Hepatic stellate cell (primary cell): ENCODE measurements around the gene STARD3.

Source experiments
- DNase-seq: peaks from one replicate; pipeline ENCODE4 v3.0.0; 2011; ENCODE audit warnings: low spot score

The STARD3 gene

GRCh38 chr17:39660397-39661385 lies 23.7 kb downstream of the STARD3 start:
- no peak for DNase-seq

DNA sequence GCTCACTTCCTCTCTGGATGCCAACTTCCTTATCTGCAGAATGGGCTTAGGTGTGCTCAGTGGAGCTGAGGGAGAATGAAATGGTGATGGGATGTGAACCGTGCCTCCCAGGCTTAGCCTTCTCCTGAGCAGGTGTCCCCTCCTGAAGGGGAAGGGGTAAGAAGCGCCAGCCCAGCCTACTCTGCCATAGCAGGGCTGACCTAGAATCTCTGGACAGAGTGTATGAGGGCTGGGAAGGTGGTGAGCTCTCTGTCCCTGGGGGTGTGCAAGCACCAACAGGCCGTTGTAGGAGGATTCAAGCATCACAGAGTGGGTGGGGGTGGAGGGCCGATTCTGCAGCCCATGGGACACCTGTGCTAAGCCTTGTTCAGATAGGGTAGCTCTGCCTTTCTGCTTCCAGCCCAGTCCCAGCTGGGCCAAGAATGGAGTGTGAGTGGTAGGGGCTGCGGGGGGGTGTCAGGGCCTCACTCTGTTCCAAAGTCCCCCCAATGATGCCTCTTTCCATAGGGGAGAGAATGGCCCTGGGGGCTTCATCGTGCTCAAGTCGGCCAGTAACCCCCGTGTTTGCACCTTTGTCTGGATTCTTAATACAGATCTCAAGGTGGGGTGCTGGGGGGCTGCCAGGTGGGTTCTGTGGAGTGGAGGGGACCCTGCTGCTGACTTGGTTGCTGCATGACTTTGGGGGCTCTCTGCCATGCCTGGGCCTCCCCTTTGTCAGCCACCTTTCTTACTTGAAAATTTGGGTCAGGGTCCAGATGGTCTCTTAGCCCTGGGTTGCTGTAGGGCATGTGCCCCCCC lies 25.0 kb downstream of the STARD3 start:
- no peak for DNase-seq

- no peak for DNase-seq
Observed at GRCh38 chr17:39662551-39663339, 25.8 kb downstream of the STARD3 start.

DNA sequence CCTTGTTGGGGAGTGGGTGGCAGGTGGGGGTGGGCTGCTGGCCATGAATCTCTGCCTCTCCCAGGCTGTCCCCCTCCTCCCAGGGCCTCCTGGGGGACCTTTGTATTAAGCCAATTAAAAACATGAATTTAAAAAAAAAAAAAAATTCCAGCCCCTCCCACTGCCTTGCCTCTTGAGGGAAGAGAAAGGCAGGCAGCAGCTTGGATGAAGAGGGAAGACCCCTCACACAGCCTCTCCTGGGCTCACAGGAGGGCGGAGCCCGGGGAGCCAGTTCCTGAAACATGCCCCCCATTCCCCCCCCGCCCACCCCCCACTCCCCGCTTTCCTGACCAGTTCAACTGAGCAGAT lies 26.4 kb downstream of the STARD3 start:
- DNase-seq, result no peak

DNA sequence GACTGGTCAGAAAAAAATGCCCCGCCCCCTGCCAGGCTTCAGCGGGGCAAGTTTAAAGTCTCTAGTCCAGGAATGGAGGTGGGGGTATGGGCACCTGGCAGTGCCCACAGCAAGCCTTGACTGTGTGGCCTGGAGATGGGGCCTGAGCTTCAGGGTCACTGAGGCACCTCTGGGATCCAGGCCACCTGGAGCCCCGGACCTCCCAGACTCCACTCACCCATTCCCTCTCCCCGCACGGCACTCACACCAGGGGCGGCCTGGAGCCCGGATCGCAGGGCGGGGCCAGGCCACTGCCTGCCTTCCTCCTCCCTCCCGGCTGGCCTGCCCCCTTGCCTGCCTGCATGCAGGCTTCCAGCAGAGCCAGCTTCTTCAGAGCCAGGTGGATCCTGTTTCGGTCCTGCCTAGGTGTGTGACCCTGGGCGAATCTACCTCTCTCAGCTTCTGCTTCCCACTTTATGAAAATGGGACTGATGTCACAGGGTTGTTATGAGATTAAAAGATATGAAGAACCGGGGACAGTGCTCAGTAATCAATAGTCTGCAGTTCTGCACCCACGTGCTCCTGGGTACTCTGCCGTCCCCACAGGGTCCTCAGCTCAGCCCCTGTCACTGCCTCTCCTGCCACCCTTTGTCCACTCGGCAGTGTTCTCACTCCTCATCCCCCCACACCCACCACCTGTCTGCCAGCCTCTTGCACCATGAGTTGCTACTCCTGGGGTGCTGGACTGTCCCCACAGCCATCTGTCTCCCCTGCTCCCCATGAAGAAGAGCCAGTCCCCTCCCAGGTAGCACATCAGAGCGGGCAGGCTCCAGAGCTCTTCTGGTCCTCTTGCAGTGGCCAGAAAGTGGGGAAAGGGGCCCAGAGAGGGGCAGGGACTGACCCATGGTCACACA lies 27.0 kb downstream of the STARD3 start:
- DNase-seq, result no peak

GRCh38 chr17:39664581-39665561 lies 27.9 kb downstream of the STARD3 start, which contains the start of gene TCAP:
TCAP (plus strand) TSS chr17:39665349; CDS start chr17:39665360, 11 bp downstream.
- no peak for DNase-seq

- peak; percentile 68 for DNase-seq
Observed at GRCh38 chr17:39665642-39666224, 28.8 kb downstream of the STARD3 start.

GRCh38 chr17:39666231-39666600 lies 29.3 kb downstream of the STARD3 start:
- no peak for DNase-seq

GRCh38 chr17:39666601-39667261 lies 29.8 kb downstream of the STARD3 start:
- DNase-seq, result no peak

- no peak for DNase-seq
Observed at GRCh38 chr17:39667262-39667944, 30.5 kb downstream of the STARD3 start.

GRCh38 chr17:39667945-39668924 lies 31.3 kb downstream of the STARD3 start, which contains the start of gene PNMT:
PNMT (plus strand) TSS chr17:39668453; CDS start chr17:39668476, 23 bp downstream.
- DNase-seq, result peak; percentile 68

- no peak for DNase-seq
Observed at GRCh38 chr17:39669897-39670735, 33.2 kb downstream of the STARD3 start.

DNA sequence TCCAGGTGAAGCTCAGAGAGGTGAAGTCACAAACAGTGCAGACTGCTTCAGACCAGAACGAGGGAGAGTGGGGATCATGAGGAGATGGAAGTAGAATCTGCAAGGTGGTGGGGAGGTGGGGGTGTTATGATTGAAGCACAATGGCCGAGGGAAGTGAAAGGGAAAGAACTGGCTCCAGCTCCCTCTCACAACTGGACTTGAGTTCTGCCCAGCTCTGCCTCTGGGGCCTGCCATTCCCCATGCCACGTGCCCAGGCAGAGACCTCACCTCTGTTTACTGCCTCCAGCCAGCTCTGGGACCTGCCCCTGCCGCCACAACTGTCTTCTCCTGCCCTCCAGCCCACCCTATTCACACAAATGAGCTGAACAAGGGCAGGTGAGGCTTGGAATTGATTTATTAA lies 33.8 kb downstream of the STARD3 start:
- no peak for DNase-seq

GRCh38 chr17:39671651-39672521 lies 34.9 kb downstream of the STARD3 start:
- DNase-seq, result peak; percentile 81
